Brain pericyte (primary cell): ENCODE measurements around the gene TNC.
A peak's percentile ranks its signal among the peaks of the same experiment; 100 is the strongest.

ENCODE experiments used
- DNase-seq: peaks from one replicate; pipeline ENCODE4 v3.0.0-alpha.2; 2012; ENCODE audit warnings: low read depth, low spot score

The TNC gene

DNA sequence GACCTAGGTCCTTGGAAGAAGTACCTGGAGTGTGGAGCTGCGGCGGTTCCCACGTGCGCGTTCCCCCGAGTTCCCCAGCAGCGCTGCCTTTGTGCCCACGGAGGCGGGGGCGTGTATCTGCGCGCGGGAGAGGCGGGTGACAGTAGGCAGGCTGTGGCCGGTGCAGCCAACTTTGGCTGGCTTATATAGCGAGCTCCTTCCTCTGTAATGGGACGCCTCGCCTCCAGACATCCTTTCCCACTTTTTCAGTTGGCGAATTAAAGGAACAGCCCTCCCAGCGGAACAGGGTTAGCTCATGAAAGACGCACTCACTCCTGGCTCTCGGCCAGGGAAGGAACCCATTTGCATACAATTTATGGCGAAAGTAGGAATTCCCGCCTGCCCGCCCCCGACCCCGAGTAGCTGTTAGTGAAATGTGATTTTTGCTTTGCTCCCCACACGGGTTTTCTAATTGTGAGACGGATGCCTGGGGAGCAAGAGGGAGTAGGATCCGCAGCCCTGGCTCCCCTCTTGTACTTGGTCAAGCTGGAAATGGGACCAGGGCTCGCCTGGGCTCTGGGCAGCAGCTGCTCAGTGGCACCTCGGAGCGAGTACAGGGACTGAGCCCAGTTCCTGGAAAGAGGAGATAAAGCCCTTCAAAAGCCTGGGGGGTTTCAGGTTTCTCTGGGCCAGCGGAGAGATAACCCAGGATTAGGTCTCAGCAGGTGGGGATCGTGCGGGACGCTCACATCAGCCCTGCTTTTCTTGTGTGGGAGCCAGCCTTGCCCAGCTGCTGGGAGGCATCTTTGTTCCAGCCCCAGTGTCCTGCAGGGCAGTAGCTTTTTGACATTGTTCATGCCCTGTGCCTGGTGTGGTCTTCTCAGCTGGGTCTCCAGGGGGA, at the start of gene TNC:
TSS of gene TNC (minus strand) at position 159 of the 880 bp plus-strand sequence. CDS start 27,139 bp downstream, outside the sequence.
- peak; percentile 27 for DNase-seq

- no peak for DNase-seq
These were observed 49.2 kb upstream of the TNC start for GRCh38 chr9:115167175-115167574.

DNA sequence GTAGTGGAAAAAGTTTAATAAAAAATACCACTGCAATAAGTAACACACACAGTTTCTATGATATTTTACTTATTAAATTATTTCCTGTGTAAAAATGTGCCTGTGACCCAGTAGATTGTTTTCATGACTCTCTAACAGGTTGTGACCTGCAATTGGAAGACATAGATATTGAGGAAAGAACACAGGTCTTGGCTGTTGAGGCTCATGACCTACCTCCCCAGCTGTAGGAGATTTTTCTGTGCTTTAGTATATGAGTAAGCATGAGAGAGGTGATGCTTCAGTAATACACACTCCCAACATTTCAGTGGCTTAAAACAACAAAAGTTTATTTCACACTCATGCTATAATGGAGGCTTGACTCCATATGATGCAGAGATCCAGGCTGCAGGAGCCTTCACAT, 47.3 kb upstream of the TNC start:
- DNase-seq = no peak

DNA sequence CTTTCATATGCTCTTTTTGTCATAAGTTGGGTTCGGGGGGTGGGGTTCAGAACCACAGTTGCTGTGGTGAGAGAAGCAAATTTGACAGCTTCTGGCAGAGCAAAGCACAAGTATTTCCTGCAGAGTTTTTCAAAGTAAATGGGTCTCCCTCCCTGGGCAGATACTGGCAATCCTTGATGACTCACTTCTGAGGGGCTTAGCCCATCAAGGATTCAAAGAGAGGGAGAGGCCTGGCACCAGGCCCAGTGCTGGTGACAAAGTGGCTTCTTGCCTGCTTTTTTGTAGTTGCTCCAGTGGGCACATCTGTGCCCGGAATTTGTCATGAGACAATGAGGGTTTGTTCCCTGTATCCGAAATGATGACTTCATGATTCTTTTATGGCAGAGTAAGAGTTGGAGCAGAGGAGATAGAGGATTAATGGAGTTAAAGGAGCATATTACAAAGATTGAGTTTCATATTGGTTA, 46.6 kb upstream of the TNC start:
- no peak for DNase-seq

- no peak for DNase-seq
These were observed 45.0 kb upstream of the TNC start for GRCh38 chr9:115162946-115163345.

DNA sequence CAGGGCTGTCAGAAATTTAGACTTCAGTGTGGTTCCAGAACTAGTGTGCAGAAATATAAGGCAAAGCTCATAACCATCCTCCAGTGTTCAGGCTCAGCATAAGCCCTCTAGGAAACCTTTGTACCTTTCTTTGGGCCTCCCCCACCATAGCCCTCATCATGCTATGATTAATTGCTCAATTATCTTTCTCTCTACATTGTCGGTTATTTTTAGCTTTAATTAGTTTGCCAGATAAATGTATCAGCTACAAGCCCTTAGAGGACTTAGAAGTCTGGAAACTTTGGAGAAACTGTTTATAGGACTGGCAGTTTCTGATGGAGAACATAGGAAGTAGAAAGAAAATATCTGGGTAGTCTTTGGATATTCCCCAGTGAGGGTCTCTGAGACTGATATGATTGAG, 43.5 kb upstream of the TNC start:
- no peak for DNase-seq

GRCh38 chr9:115158661-115159481, 40.9 kb upstream of the TNC start:
- no peak for DNase-seq

DNA sequence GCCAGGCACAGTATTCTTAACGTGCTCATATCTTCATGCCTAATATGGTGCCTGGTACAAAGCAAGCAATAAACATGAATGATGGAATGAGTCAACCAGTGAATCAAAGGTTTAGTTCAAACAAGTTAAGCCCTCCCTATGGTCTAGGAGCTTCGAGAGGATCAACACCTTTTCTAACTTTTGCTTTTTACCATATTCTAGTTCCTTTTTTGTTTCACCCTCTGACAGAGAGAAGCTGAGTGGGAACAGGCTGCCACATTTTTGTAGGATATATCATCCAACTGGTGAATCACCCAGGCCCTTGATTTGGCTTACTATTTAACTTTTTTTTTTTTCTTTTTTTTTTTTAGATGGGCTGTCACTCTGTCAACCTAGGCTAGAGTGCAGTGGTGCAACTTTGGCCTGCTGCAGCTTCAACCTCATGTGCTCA, 39.3 kb upstream of the TNC start:
- no peak for DNase-seq

- no peak for DNase-seq
These were observed 37.1 kb upstream of the TNC start for GRCh38 chr9:115155037-115155436.

DNA sequence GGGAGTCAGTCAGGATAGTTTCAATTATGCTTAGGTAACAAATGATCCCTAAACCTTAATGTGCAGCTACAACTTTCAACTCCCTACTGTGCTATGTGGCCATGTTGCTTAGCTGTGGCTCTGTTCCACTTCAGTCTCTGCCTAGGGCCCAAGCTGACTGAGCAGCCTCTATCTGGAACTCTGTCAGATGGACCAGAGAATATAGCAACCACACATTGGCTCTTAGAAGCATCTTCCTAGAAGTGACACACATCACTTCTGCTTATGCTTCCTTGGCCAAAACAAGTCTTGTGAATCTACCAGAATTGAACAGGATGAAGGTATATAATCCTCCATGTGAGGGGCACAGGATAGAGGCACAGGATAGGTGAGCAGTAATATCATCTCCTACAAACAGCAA, 36.7 kb upstream of the TNC start:
- no peak for DNase-seq

DNA sequence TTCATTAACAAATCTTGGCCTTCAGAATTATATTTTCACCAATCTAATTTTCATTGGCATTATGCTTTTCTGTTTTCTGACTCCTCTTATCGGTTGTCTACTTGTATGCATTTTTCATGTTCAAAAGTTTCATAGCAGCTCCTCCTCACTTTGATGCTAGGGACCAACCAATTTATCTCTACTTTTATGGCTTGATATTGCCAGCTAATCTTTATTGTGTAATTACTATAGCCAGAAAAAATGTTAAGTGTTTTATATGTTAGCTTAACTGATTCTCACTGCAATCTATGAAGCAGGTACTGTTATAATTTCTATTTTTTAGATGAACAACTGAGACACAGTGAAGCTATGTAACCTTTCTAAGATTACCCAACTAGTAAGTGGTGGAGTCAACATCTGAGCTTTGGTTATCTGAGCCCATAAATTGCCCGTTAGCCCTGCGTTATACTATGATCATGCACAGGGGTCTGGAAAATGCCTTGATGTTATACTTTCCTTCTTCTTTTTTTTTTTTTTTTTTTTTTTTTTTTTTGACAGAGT, 34.4 kb upstream of the TNC start:
- DNase-seq = no peak

- DNase-seq = no peak
These were observed 30.8 kb upstream of the TNC start for GRCh38 chr9:115148721-115149120.

DNA sequence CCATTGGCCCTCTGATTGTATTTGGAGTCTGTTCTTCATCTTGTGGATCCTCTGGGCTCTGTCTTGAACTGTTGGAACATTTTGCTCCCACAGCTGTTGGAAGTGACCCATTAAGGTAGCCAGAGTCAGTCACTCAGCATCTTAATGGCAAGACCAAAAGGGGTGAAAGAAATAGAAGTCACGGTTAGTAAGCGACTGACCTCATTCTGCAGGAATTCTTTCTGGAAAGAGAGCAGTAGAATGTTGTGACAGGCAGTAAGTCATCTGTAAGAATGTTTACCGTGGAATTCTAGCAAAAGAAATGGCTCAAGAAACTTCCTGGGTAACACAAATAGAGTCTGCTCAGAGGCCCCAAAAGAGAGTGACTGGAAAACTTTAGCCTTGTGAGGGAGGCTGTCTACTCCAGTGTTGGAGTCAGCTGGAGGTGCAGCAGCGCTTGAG, 28.6 kb upstream of the TNC start:
- no peak for DNase-seq

DNA sequence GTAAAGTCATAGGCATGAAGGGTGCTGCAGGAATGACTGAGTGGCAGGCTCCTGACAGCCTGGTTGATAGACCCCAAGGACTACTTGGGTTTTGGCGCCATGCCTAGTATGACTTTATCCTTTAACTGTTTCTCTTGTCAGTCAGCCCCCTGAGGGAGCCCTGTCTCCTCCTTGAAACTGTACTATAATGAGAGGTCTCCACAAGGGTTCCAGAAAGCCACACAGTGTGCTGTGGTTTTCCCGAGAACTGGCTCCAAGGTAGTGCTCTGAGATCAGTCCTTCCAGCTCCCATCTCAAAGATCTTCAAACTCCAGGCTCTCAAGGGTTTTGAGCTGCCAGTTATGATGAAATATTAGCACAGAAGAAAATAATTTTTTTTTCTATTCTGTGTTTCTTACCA, 26.7 kb upstream of the TNC start:
- DNase-seq = no peak

DNA sequence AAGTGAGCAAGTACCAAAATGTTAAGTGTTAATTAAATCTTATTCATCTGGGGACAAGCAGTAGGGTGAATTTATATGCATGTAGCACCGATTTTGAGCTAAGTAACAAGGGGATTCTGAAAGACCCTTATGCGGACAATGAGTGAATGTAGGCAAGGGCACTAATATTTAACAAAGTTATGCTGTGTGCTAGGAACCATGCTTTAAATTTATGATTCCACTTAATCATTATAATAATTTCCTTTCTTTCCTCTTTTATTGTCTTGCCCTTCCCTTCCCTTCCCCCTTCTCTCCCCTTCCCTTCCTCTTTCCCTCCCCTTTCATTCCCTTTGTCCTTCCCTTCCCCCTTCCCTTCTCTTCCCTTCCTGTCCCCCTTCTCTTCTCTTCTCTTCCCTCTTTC, 25.7 kb upstream of the TNC start:
- DNase-seq = no peak

DNA sequence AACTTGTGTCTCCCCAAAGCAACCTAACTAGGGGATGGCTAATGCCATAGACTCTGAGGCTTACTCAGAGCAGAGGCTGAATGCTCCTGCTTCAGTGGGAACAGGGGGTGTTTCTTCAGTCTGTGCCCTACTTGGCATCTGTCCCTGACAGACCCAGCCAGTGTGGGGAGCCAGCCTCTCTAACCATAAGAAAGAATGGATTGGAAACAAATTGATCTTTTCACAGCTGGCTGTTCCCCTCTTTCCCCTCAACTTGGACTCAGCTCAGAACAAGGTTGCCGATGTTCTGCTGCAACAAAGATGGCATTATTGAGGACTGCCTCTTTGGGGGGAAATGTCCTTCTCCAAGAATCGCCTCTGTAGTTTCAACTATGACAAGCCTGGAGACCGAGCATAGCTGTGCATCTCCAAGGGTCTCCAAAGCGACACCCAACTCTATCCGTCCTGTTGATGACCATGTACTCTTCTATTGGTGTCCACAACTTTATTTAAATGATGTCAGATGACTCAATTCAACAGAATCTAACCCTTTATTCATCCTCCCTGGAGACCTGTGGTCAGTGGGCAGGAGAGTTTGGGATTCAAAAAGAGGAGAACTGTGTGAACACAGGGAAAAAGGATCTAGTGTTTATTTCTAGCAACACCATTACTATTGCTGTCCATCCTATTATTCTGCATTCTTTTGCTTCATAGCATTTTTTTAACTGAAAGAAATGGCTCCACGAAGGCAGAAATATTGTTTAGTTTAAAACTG, 24.7 kb upstream of the TNC start:
- no peak for DNase-seq

GRCh38 chr9:115142090-115142489, 24.1 kb upstream of the TNC start:
- DNase-seq = no peak

- DNase-seq = no peak
These were observed 23.7 kb upstream of the TNC start for GRCh38 chr9:115141612-115142011.

DNA sequence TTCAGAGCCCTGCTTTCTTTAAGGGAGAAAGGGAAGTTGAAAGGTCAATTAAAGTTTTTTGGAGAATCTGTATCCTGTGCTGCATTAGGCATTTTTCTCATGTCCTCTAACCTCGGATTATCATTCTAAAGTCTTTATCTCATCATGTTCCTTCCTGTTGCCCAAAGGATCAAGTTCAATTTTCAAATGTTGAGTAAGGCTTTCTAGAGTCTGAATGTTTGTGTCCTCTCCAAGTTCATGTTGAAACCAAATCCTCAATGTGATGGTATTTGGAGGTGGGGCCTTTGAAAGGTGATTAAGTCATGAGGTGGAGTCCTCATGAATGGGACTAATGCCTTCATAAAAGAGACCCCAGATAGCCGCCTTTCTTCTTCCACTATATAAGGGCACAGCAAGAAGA, 20.2 kb upstream of the TNC start:
- DNase-seq = no peak

DNA sequence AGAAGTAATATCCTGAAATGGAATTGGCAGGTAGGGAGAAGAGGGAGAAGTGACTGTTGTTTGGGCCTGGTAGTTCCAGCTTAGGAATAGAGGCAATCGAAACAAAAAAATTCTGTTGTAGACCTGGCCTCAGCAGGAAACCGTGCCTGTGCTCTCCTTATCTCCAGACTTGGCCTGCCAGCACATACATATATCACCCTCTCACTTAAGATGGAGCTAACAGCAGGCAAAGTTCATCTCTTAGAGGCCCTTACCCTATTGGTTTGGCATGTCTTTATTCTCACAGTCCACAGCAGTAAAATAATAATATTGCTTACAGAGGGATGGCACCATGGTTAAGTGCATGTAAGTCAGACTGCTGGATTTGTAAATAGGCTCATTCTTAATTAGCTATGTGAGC, 19.6 kb upstream of the TNC start:
- no peak for DNase-seq
